HuH-7.5 (cell line): ENCODE measurements around the gene PCNT.

ENCODE experiments used
- DNase-seq: peaks from one replicate; pipeline ENCODE4 v3.0.0; 2011; ENCODE audit warnings: low spot score

The PCNT gene

DNA sequence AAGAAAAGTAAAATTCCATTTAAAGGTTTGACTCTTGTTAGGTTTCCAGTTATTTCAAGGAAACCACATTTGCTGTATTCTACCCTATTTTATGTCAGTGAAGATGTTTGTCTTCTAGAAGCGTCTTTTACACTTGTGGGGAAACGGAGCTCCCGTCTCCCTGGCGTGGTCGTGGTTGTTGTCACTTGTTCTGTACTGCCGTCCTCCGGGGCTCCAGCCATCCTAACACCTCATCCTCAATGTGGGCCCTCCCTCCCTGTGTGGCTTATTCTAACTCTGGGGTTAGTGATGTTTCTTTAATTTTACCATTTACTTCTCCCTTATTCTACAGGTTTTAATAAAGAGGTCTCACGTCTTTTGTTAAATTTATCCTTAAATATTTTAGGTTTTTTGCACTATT is 82.0 kb downstream of the PCNT start:
- no peak for DNase-seq

DNA sequence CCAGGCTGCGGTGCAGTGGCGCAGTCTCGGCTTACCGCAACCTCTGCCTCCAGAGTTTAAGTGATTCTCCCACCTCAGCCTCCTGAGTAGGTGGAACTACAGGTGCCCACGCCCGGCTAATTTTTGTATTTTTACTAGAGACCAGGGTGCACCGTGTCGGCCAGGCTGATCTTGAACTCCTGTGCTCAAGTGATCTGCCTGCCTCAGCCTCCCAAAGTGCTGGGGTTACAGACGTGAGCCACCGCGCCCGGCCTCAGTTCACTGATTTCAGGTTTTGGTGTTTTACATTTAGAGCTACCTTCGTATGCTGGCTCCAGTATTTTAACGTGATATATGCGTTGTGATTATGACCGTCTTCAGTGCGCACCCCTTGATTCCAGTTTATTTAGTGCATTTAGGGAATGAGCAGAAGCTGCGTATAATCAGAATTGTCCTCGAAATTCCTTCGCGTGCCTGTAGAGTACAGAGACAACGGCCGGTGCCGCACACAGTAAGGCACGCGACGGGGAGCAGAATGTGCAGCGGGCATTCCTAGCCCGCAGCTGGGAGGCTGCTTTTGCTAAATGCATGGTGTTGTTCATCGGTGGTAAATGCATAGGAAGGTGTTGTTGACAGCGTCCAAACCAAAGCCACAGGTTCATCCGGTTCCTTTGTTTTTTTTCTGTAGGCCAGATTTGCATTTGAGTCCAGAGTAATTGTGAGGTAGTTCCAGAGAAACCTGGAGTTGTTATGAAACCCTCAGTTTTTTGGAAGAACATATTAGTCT is 85.9 kb downstream of the PCNT start:
- DNase-seq = no peak

DNA sequence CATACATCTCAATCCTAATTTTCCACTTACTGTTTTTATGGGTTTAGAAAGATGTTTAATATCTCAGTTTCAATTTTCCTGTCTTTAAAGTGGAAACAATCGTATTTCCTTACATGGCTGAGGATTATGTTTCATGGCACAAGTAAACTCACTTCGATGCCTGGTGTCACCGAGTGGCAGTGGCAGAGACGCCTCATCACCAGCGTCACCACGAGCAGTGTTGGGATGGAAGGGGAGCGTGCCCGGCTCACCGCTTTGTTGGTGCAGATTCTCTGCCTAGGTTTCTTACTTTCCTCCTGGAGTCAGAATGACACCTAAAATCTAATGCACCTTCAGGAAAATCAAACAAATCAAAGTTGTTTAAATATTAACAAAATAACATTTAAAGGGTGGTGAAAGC is 86.6 kb downstream of the PCNT start:
- no peak for DNase-seq

DNA sequence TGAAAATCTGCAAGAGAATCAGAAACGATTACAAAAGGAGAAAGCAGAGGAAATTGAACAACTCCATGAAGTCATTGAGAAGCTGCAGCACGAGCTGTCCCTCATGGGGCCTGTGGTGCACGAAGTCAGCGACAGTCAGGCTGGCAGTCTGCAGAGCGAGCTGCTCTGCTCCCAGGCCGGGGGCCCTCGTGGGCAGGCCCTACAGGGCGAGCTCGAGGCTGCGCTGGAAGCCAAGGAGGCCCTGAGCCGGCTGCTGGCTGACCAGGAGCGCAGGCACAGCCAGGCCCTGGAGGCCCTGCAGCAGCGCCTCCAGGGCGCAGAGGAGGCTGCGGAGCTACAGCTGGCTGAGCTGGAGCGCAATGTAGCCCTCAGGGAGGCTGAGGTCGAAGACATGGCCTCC is 87.3 kb downstream of the PCNT start:
- no peak for DNase-seq

DNA sequence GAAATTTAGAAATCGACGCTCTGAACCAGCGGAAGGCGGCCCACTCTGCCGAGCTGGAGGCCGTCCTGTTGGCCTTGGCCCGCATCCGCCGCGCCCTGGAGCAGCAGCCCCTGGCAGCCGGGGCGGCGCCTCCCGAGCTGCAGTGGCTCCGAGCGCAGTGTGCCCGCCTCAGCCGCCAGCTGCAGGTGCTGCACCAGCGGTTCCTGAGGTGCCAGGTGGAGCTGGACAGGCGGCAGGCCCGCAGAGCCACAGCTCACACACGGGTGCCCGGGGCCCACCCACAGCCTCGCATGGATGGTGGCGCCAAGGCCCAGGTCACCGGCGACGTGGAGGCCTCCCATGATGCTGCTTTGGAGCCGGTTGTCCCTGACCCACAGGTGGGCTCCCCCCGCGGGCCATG is 87.7 kb downstream of the PCNT start:
- DNase-seq = no peak

DNA sequence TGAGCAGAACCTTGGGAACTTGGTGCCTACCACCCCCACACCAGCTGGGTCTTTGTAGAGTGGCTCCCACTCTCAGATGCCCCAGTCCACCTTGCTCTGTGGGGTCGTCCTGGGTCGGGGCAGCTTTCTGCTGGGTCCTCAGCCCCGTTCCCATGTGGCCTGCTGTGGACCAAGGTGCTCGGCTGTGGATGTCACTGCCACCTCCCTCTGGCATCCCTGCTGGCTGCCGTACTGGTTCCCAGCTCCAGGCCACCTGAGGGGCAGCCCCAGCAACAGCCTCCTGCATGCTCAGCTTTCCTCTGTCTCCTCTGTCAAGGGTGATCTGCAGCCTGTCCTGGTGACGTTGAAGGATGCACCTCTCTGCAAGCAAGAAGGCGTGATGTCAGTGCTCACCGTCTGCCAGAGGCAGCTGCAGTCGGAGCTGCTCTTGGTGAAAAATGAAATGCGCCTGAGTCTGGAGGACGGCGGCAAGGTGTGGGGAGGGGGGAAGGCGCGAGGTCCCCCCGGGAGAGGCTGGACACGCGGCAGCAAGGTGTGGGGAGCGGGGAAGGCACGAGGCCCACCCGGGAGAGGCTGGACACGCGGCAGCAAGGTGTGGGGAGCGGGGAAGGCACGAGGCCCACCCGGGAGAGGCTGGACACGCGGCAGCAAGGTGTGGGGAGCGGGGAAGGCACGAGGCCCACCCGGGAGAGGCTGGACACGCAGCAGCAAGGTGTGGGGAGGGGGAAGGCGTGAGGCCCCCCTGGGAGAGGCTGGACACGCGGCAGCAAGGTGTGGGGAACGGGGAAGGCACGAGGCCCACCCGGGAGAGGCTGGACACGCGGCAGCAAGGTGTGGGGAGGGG is 88.8 kb downstream of the PCNT start:
- no peak for DNase-seq

DNA sequence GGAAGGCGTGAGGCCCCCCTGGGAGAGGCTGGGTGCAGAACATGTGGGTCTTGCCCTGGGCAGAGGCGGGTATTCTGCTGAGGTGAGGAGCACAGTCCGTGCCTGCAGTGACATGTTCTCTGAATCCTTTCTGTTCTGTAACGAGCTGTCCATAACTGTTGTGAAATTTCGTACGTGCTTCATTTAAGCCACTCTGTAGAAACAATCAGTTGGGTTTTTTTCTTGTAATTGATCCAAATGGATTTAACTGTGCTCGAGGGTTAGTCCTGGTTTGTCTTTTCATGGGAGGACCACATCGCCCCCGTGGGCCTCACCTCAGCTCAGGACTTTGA is 89.4 kb downstream of the PCNT start:
- DNase-seq = no peak

DNA sequence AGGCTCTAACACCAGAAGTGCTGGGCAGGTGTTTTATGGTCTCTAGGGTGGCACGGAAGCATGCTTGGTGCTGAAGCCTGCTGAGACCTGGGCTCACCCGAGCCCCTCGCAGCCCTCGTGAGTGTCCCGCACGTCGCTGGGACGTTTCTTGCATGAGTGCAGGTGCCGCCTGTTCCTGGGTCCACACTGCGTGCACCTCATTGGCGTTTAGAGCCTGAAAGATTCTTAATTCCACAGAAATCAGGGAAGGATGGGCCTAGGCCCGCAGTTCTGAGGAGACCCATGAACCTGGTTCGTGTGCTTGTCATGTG is 91.0 kb downstream of the PCNT start:
- DNase-seq = no peak

DNA sequence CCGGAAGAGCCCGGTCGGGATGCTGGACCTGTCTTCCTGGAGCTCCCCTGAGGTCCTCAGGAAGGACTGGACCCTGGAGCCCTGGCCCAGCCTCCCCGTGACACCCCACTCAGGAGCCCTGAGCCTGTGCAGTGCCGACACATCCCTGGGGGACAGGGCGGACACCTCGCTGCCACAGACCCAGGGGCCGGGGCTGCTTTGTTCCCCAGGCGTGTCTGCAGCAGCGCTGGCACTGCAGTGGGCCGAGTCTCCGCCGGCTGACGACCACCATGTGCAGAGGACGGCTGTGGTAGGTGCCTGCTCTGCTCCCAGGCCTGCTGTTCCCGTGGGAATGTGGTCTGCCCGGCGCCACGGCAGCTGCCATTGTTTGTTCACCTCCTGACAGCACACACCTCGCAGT is 92.6 kb downstream of the PCNT start:
- DNase-seq = no peak

DNA sequence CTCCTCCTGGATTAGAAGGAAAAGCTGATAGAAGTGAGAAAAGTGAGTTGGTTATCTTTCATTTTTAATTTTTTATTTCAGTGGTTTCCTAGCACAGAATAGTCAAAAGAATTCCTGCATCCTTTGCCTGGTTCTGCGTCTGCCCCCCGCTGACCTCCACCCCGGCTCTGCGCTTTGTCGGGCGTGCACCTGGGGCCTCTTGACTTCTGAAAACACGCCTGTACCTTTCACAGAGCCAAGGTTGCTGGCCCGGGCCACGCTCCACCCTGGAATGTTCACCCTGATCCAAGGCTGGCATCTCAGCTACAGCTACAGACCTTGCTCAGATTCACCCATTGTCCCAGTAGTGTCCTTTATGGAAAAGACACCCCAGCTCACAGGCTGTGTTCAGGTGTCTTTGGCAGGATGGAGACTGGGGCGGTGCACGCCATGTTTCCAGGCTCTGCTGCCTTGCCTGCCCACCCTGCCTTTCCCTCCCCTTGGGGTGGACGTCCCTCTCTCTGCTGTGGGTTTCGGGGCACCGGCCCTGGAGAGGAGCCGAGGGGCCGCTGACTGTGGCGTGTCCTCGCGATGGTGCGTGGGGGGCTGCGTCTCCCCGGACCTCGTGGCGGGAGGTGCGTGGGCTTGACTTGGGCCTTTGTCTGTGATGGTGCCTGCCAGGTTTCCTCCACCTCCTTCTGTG is 94.5 kb downstream of the PCNT start:
- DNase-seq = no peak

DNA sequence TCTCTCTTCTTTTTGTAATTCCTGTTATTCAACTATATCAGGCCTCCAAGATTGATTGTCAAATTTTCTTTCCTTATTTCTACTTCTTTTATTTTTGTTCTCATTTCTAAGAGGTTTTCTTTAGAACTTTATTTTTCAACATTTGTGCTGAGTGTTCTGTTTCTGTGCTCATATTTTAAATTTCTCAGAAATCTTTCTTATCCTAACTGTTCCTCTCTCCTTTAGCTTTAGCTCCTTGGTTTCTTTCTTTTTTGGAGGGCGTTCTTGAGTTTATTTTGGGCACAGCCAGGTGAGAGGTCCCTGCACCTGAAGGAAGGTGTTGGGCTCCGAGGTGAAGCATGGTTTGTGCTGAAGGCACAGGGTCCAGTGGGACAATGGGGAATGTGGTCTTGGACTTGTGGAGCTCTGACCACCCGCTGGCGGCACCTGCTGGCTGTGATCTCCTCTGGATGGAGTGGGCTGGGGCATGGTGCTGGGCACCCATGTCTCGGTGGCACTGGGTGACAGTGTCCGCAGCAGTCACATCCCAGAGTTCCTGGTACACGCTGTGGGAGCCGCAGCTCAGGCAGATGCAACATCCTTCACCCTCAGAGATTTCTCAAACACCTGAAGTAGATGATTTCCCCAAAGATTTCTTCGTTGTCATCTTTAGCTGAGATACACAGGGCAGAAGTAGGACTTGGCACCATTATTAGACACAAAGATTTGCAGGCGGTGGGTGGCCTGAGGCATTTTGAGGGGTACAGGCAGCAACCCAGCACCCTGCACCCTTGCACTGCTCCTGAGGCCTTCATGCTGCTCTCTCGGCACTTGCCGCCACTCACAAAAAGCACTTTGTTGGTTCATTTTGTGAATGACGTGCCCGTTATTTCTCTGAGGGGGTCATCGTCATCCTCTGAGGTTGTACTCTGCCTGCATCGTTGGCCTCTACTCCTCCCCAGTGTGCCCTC is 96.6 kb downstream of the PCNT start:
- no peak for DNase-seq

DNA sequence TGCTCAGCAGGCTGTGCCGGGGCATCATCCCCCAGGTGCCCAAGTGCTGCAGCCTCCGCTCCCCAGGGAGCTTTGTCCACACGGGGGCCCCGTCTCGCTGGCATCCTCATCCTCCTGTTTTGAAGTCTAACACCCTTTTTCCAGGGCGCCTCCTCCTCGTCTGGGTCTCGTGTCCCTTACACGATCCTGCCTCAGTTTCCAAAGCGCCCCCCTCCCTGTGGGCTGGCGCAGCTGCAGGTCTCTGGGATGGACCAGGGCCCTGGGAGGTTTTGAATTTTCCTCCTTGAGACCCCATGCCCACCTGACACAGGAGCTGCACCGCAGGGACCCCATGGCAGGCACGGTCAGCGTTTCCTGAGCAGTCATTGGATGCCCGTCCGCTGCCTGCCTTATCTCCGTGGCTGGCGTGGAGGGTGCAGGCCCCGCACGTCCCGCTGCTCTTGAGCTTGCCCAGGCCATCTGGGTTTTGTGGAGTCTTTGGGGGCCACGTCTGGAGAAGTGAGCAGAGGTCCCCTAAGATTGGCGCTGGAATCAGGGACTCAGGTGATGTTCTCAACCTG is 97.3 kb downstream of the PCNT start:
- no peak for DNase-seq

DNA sequence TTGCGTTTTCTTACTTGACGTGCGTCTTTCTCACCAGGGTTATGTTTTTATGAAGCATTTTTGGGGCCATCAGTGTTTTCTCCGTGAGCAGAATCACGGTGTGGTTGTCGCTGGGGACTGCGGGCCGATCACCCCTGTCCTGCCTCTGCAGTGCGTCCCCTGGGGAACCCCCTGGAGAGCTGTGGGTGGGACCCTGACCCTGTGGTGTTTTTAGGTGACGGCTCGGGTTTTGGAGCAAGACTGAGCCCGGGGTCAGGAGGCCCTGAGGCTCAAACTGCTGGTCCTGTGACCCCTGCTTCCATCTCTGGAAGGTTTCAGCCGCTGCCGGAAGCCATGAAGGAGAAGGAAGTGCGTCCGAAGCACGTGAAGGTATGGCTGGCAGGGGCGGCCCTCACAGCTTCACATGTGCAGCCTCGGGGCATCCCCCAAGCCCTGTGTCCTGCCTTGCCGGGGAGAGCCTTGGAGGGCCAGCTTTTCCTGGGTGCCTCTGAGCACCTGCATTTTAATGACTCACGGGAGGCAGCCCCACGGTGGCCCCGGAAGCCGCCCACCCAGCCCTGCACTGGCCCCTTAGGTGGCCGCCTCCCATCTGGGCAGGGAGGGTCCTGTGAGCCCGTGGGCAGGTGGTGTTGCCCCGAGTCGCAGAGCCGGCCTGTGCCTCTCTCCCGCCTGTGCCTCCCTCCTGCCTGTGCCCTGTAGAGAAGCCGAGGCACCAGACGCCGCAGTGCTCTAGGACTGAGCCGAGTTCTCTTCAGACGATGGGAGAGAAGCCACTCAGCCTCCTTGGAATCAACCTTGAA is 98.0 kb downstream of the PCNT start:
- no peak for DNase-seq

DNA sequence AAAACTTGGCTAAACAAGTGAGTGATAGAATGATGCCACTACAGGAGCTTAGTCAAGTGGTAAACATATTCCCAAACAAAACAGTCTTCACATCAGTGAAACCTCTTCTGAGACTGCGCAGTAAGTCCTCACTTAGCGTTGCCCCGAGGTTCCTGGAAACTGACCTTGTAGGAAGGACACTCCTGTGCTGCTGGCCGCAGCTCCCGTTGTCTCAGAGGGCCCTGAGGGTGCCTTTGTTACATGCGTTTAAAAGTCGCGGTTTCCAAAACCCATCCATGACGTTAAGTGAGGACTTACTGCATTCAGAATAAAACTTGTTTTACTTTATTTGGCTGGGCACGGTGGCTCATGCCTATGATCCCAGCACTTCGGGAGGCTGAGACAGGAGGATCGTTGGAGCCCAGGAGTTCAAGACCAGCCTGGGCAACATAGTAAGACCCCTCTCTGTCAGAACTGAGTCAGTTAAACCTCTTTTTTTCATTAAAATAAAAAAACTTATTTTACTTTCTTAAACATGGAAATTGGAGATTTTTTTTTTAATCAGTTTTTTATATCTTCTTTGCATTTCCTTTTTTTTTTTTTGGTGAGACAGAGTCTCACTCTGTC is 98.8 kb downstream of the PCNT start:
- no peak for DNase-seq

DNA sequence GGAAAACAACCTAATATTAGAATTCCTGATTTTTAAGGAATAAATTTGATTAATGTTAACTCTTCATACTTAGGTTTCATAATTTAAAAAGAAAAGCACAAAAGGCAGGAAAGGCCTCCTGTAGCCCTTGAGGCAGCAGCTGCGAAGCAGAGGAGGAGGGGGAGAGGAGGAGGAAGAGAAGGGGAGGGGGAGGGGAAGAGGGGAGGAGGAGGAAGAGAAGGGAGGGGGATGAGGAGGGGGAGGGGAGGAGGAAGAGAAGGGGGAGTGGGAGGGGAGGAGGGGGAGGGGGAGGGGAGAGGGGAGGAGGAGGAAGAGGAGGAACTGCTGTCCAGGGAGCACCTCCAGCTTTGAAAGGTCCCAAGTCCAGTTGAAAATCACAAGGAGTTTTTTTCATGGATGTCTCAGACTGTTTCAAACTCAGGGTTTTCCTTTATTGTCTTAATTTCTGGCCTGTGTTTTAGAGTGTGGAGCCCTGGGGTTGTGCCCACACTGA is 99.6 kb downstream of the PCNT start:
- no peak for DNase-seq

DNA sequence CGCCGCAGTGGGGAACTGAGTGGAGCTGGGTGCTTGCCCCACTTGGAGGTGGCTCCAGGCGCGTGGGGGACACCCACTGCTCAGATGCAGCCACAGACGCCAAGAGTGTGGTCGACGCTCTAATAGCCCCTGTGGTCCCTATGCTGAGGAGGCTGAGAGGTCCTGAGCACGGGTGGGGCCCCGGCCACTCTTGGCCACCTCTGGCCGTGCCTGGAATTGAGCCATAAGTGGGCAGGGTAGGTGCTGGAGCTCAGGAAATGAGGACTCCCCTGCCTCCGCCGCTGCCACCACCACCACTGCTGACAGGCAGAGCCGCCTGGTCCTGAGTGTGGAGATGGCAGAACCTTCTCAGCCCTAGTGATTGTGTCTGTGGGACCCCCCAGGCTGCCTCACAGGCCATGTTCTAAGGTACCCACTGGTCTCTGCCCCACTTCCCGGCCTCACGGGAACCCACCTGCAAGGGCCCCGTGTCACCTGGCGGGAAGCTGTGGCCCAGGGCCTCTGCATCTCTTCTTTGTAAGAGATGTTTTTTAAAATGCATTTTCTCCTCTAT is 100.2 kb downstream of the PCNT start:
- DNase-seq = no peak

DNA sequence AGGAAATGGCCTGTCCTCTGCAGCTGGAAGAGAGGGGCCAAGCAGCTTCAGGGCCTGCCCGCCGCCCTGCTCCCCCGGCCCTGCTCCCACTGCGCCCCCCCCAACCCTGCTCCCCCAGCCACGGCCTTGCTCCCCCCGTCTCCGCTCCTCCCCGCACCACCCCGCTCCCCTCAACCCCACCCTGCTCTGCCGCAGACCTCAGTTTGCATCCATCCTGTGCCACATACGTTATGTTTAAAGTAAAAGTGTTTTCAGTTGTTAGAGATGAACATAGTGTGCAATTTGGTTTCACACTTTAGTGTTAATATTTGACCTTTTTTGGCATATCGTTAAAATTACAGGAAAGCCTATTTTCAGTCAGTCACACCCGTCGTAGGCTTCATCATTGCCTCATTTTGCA is 100.7 kb downstream of the PCNT start:
- no peak for DNase-seq

DNA sequence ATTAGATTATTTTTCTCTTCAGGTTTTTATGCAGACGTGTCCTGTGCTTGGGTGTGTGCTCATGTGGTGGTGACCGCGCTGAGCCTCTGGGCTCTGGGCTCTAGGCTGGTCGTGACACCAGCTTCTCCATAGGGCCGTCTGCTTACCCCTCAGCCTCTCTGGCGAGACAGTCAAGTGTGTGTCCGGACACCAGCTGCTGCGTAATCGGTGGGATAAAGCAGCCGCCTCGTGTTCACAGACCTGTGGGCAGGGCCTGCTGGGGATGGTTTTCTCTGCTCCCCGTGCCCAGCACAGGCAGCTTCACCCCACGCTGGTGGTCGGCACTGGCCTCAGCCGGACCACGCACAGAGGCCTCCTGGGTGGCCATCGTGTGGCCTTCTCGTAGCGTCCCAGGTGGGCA is 101.1 kb downstream of the PCNT start:
- no peak for DNase-seq

DNA sequence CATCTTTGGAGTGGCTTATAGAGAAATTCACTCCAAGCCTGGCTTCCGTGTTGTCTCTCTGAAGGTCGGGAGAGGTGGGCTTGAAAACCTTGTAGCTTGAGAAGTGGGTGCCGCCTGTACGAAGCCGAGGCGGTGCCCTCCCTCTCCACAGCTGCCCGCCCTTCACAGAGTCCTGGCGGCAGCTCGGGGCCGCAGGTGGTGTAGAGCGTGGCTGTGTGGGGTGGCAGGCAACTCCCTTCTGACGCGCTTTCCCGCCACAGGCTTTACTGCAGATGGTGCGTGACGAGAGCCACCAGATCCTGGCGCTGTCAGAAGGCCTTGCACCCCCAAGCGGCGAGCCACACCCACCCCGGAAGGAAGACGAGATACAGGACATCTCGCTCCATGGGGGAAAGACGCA is 101.6 kb downstream of the PCNT start:
- DNase-seq = no peak
